GM12878 (cell line): ENCODE data around the gene DMBX1. TPM values are rescaled to one million over a fixed set of nuclear protein-coding genes. Genes with fewer than 3 reads are reported as not detected.

Experiments
- ATAC-seq: fragments of 200-7000 bp; cut with Tn5 transposase; 3 replicates; pipeline ENCODE4 v1.9.1; 2020; ENCODE audit warnings: mild to moderate bottlenecking, moderate library complexity
- BruUV-seq: library from RNA; stranded (reverse); fragments of 400-500 nt; replicated peaks from 2 replicates; lab custom pipeline; 2021; lab: Mats Ljungman, UMichigan
- CTCF ChIA-PET: fragments of 300-600 bp; sonication (Branson Sonifier 250); formaldehyde crosslinking; extraction: SDS; loops from one replicate; lab custom pipeline; 2021; ENCODE audit warnings: inconsistent platforms; lab: Yijun Ruan, JAX
- POLR2A ChIA-PET: fragments of 350-600 bp; formaldehyde crosslinking; extraction: SDS; loops from one replicate; lab custom pipeline; 2021; ENCODE audit warnings: inconsistent platforms; lab: Charles Lee
- RAD21 ChIA-PET: fragments of 300-600 bp; sonication (Branson Sonifier 250); formaldehyde crosslinking; loops from one replicate; lab custom pipeline; 2023; ENCODE audit warnings: antibody characterized with exemption; ENCODE audit not compliant: unreplicated experiment; lab: Charles Lee
- SMC1A ChIA-PET: fragments of 300-600 bp; sonication (Branson Sonifier 250); formaldehyde crosslinking; loops from one replicate; lab custom pipeline; 2023; ENCODE audit not compliant: unreplicated experiment, uncharacterized antibody; lab: Charles Lee
- DNase-seq: peaks from one replicate; pipeline ENCODE4 v3.0.0-alpha.2; 2011; ENCODE audit warnings: low read depth, low spot score
- FAIRE-seq: peaks from 3 replicates; lab custom pipeline; 2011; peaks lifted over from hg19 to GRCh38; lab: Jason Lieb, UNC
- H2AFZ ChIP-seq: 2 replicates; pipeline ENCODE4 v1.6.0; 2011; ENCODE audit warnings: low read depth, low read length, control low read depth; ENCODE audit not compliant: control insufficient read depth
- H3K27ac ChIP-seq: 2 replicates; pipeline ENCODE4 v1.5.1; 2011; ENCODE audit warnings: control low read depth; ENCODE audit not compliant: control insufficient read depth, insufficient read depth
- H3K27me3 ChIP-seq, 2 experiments: replicated peaks in 1 of 2; 2 replicates each; pipeline versions ENCODE4 v1.6.0 to v1.6.1; 2011; ENCODE audit warnings: low read length in 1 of 2; ENCODE audit not compliant: control insufficient read depth in 2 of 2, insufficient read depth in 2 of 2
- H3K36me3 ChIP-seq, 2 experiments: 2 replicates each; pipeline ENCODE4 v1.5.1; 2011; ENCODE audit warnings: low read length in 1 of 2; ENCODE audit not compliant: control insufficient read depth in 2 of 2, insufficient read depth in 2 of 2
- H3K4me1 ChIP-seq: 2 replicates; pipeline ENCODE4 v1.6.1; 2011; ENCODE audit warnings: mild to moderate bottlenecking, low read length, moderate library complexity, mixed read lengths; ENCODE audit not compliant: control insufficient read depth, insufficient read depth
- H3K4me2 ChIP-seq: 2 replicates; pipeline ENCODE4 v1.6.0; 2011; ENCODE audit warnings: control low read depth; ENCODE audit not compliant: control insufficient read depth, insufficient read depth
- H3K4me3 ChIP-seq: fragments of 200-600 bp; sonication (generic); 2 replicates; pipeline ENCODE4 v1.5.1; 2016
- H3K79me2 ChIP-seq: 2 replicates; pipeline ENCODE4 v1.6.0; 2011; ENCODE audit warnings: low read length; ENCODE audit not compliant: control insufficient read depth, insufficient read depth
- H3K9ac ChIP-seq: 2 replicates; pipeline ENCODE4 v1.8.0; 2011; ENCODE audit warnings: low read length, control low read depth, mixed read lengths; ENCODE audit not compliant: control insufficient read depth, insufficient read depth
- H3K9me3 ChIP-seq: replicated peaks from 3 replicates; pipeline ENCODE4 v1.5.1; 2011; ENCODE audit warnings: mild to moderate bottlenecking, low read length; ENCODE audit not compliant: control insufficient read depth, insufficient read depth
- H4K20me1 ChIP-seq: 2 replicates; pipeline ENCODE4 v1.6.0; 2011; ENCODE audit not compliant: control insufficient read depth, insufficient read depth
- BACH1 ChIP-seq: fragments of 450-650 bp; IDR thresholded peaks from 2 replicates; pipeline ENCODE4 v1.6.1; 2017; ENCODE audit warnings: mild to moderate bottlenecking, borderline replicate concordance
- E4F1 ChIP-seq: fragments of 450-650 bp; IDR thresholded peaks from 2 replicates; pipeline ENCODE4 v1.6.1; 2018; ENCODE audit warnings: borderline replicate concordance, mild to moderate bottlenecking; ENCODE audit not compliant: partially characterized antibody
- LARP7 ChIP-seq: fragments of 450-650 bp; IDR thresholded peaks from 2 replicates; pipeline ENCODE4 v1.6.1; 2017; ENCODE audit warnings: mild to moderate bottlenecking
- SRF ChIP-seq, 2 experiments: IDR thresholded peaks; 2 replicates each; pipeline ENCODE4 v1.6.1; 2011; ENCODE audit warnings: low read depth in 2 of 2, low read length in 2 of 2, mild to moderate bottlenecking in 1 of 2, moderate library complexity in 1 of 2
- WGBS: methylation state at CpG from one replicate; pipeline ENCODE4 v1.1.6; 2016; ENCODE audit warnings: low lambda C conversion rate; ENCODE audit not compliant: insufficient replicate concordance, insufficient coverage; ENCODE audit errors: missing lambda C conversion rate; 5-methylcytosine and 5-hydroxymethylcytosine counted together
- in situ Hi-C: fragments of 300-500 bp; cut with MboI; formaldehyde crosslinking; loops from 9 replicates; pipeline ENCODE4 v1.14.3; 2018; ENCODE audit warnings: mixed read lengths
- intact Hi-C: fragments of 100-400 bp; cut with micrococcal nuclease; formaldehyde crosslinking; loops from one replicate; pipeline ENCODE4 v1.14.2; 2022; ENCODE audit not compliant: unreplicated experiment
- polyA plus RNA-seq, 11 experiments: library from polyadenylated mRNA; depleted of rRNA in 4 of 11; unstranded in 6 of 11; stranded (reverse) in 5 of 11; fragments of >200 nt; fragmentation: Nextera tagmentation in 4 of 11; fragmentation: Illumina TruSeq in 1 of 11; extraction: Ambion mirVana in 4 of 11; extraction: Trizol in 1 of 11; gene quantifications; 1 replicate in 1 of 11; 2 replicates in 10 of 11; pipeline versions ENCODE4 v1.2.1 to v1.2.3, GENCODE V29; 2011 to 2016; ENCODE audit warnings: inconsistent platforms in 2 of 11, missing spikeins in 2 of 11, low read depth in 1 of 11
- total RNA-seq, 4 experiments: library from RNA; depleted of rRNA in 3 of 4; stranded (reverse); fragments of >200 nt in 3 of 4; fragmentation: Illumina TruSeq in 1 of 4; extraction: Trizol in 1 of 4; gene quantifications; 2 replicates each; pipeline versions ENCODE4 v1.2.1 to v1.2.3, GENCODE V29; 2013 to 2021

Gene DMBX1
- total and polyA plus RNA-seq, 10 of the 15 experiments (the other 5 are each of a cell fraction or from before 2014, with no cell fraction given), result 0.03 TPM; not detected in 9

DNA sequence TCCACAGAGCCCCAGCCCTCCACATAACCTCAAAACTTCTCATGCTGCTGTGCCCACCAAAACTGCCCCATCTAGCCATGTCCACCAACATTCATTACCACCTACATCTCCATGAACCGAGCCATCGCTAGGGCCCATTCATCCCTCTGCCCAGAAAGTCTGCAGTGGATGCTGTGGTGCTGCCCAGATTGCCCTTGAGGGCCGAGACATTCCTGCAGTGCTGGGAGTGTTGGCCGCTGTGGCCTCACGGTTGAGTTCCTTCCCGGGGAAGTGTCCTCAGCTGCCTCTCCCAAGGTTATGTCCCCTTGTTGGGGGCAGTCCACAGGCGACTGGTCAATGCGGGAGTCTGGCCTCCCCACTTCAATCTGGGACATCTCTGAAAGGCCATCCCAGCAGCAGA lies 30.3 kb upstream of the DMBX1 start (continued):
- no peak for TF ChIP-seq SRF (IDR thresholded peaks at IDR 0.05; ENCODE audit: low read depth in 2 of 2, low read length in 2 of 2)

- in situ Hi-C loops, result no loop called here
- ChIA-PET RAD21 (no interaction called here), CTCF (no interaction called here)
These were observed 28.4 kb upstream of the DMBX1 start for GRCh38 chr1:46461017-46461808.

More at GRCh38 chr1:46461017-46461808, 28.4 kb upstream of the DMBX1 start:
- POLR2A ChIA-PET, result no interaction called here
- SMC1A ChIA-PET, result no interaction called here
- no peak overlapping the region for H3K4me2 ChIP-seq
- no peak for ATAC-seq
- no TSS peak for BruUV-seq
- H3K79me2 ChIP-seq, result no peaks in the 10 kb centered on the region
- TF ChIP-seq LARP7 (no peak), BACH1 (no peak), E4F1 (no peak)
- TF ChIP-seq, all 136 proteins: peak for 0
- H3K4me3 ChIP-seq, result no peak overlapping the region
- intact Hi-C loops, result no loop called here
- H3K36me3 ChIP-seq, result no peaks in the 10 kb centered on the region
- peaks cover 0 to 7% of the 10 kb centered on the region in 2 experiments; a peak in 2 of 4 replicates for H3K27me3 ChIP-seq
- H3K9ac ChIP-seq, result no peak overlapping the region
- no peak overlapping the region for H3K27ac ChIP-seq
- DNase-seq, result no peak
- no peaks in the 10 kb centered on the region for H3K9me3 ChIP-seq
- no peaks in the 10 kb centered on the region for H3K4me1 ChIP-seq
- no peak overlapping the region for H2AFZ ChIP-seq
- no peak for FAIRE-seq
- WGBS, result 15% methylated on average over 11 of the region's 11 CpGs
- H4K20me1 ChIP-seq, result no peaks in the 10 kb centered on the region
